Endodermal cell (in vitro differentiated cells): ENCODE measurements around the gene CD93. TPM values are rescaled to one million over a fixed set of nuclear protein-coding genes. Genes with fewer than 3 reads are reported as not detected.

Experiments
- DNase-seq: peaks from one replicate; pipeline ENCODE4 v3.0.0-alpha.2; 2017
- H3K27ac ChIP-seq: 2 replicates; pipeline ENCODE4 v1.5.1; 2013; ENCODE audit warnings: mild to moderate bottlenecking, low read depth, low read length, moderate library complexity
- H3K27me3 ChIP-seq: 2 replicates; pipeline ENCODE4 v1.6.1; 2013; ENCODE audit warnings: mild to moderate bottlenecking, low read length, moderate library complexity; ENCODE audit not compliant: insufficient read depth, control insufficient read depth, poor library complexity, severe bottlenecking
- H3K36me3 ChIP-seq: 2 replicates; pipeline ENCODE4 v1.7.0; 2013; ENCODE audit warnings: mild to moderate bottlenecking, low read length, moderate library complexity; ENCODE audit not compliant: control insufficient read depth, insufficient read depth
- H3K4me1 ChIP-seq: one replicate; pipeline ENCODE4 v1.7.0; 2013; ENCODE audit warnings: low read length; ENCODE audit not compliant: control insufficient read depth, insufficient read depth
- H3K4me3 ChIP-seq: 2 replicates; pipeline ENCODE4 v1.5.1; 2013; ENCODE audit warnings: mild to moderate bottlenecking, low read length, moderate library complexity
- H3K9ac ChIP-seq: 2 replicates; pipeline ENCODE4 v1.6.1; 2013; ENCODE audit warnings: mild to moderate bottlenecking, low read length, moderate library complexity; ENCODE audit not compliant: poor library complexity, severe bottlenecking; ENCODE audit errors: extremely low read depth
- H3K9me3 ChIP-seq: 2 replicates; pipeline ENCODE4 v1.6.1; 2013; ENCODE audit warnings: mild to moderate bottlenecking, low read length, moderate library complexity; ENCODE audit not compliant: control insufficient read depth
- H3K27ac Mint-ChIP-seq: 2 replicates; pipeline ENCODE4 v1.8.0; 2020; ENCODE audit warnings: mixed read lengths
- H3K27me3 Mint-ChIP-seq: 2 replicates; pipeline ENCODE4 v1.8.0; 2021; ENCODE audit warnings: mild to moderate bottlenecking, mixed read lengths; ENCODE audit not compliant: insufficient read depth
- H3K36me3 Mint-ChIP-seq: 2 replicates; pipeline ENCODE4 v1.8.0; 2020; ENCODE audit warnings: low read depth, mixed read lengths
- H3K4me1 Mint-ChIP-seq: 2 replicates; pipeline ENCODE4 v1.8.0; 2020; ENCODE audit warnings: mixed read lengths
- H3K4me3 Mint-ChIP-seq: 2 replicates; pipeline ENCODE4 v1.8.0; 2020; ENCODE audit warnings: mild to moderate bottlenecking, moderate library complexity, mixed read lengths
- H3K9me3 Mint-ChIP-seq: 2 replicates; pipeline ENCODE4 v1.8.0; 2020; ENCODE audit warnings: mild to moderate bottlenecking, mixed read lengths
- CTCF ChIP-seq: fragments of 200-600 bp; sonication (generic); conservative IDR thresholded peaks from 2 replicates; pipeline ENCODE4 v1.5.0; 2021; ENCODE audit warnings: antibody characterized with exemption, mild to moderate bottlenecking
- WGBS, 2 experiments: methylation state at CpG; one replicate each; pipeline versions ENCODE4 v1.1.5 to v1.1.7; 2013; ENCODE audit warnings: missing lambda C conversion rate in 2 of 2, mixed read lengths in 1 of 2; ENCODE audit not compliant: insufficient coverage in 1 of 2, insufficient read length in 1 of 2; 5-methylcytosine and 5-hydroxymethylcytosine counted together
- total RNA-seq, 2 donors: library from RNA; stranded (reverse); fragmentation: NEBNext Ultra II Directional in 1 of 2; extraction: Animal tissue kit (Norgen Biotek cat#: 25700) in 1 of 2; gene quantifications; 2 replicates in 1 of 2; 3 replicates in 1 of 2; pipeline ENCODE4 v1.2.1, GENCODE V29; 2021

The CD93 gene
- total RNA-seq, 2 donors from 2014 or later: 0.04 TPM; not detected in 1

GRCh38 chr20:23129891-23130621 lies 43.9 kb upstream of the CD93 start:
- no peak overlapping the region for H3K4me3 ChIP-seq
- Mint-ChIP-seq H3K27ac (peak overlapping the region; percentile 59), H3K27me3 (peaks cover 2% of the 10 kb centered on the region), H3K4me3 (no peak overlapping the region), H3K9me3 (no peaks in the 10 kb centered on the region), H3K4me1 (peaks cover 10% of the 10 kb centered on the region), H3K36me3 (peaks cover 2% of the 10 kb centered on the region)
- no peak overlapping the region for H3K27ac ChIP-seq
- no peak overlapping the region for H3K9ac ChIP-seq
- H3K27me3 ChIP-seq: no peaks in the 10 kb centered on the region
- H3K4me1 ChIP-seq: peaks cover 4% of the 10 kb centered on the region
- H3K9me3 ChIP-seq: peaks cover 4% of the 10 kb centered on the region
- DNase-seq: no peak
- 75 to 81% methylated on average over 6 to 12 of the region's 12 CpGs for WGBS, 2 experiments
- no peaks in the 10 kb centered on the region for H3K36me3 ChIP-seq
- no peak for TF ChIP-seq CTCF

GRCh38 chr20:23129266-23129665 lies 43.1 kb upstream of the CD93 start:
- Histone ChIP-seq H3K36me3 (no peaks in the 10 kb centered on the region), H3K27ac (no peak overlapping the region), H3K27me3 (no peaks in the 10 kb centered on the region), H3K4me1 (peaks cover 4% of the 10 kb centered on the region), H3K9me3 (peaks cover under 1% of the 10 kb centered on the region), H3K9ac (no peak overlapping the region), H3K4me3 (no peak overlapping the region)
- Mint-ChIP-seq H3K9me3 (no peaks in the 10 kb centered on the region), H3K4me3 (no peak overlapping the region), H3K27ac (no peak overlapping the region), H3K4me1 (peaks cover 10% of the 10 kb centered on the region), H3K27me3 (peaks cover 2% of the 10 kb centered on the region), H3K36me3 (peaks cover 2% of the 10 kb centered on the region)
- no peak for TF ChIP-seq CTCF
- 71 to 85% methylated on average over 1 to 2 of the region's 2 CpGs for WGBS, 2 experiments
- no peak for DNase-seq

- no peaks in the 10 kb centered on the region for H3K9me3 ChIP-seq
- Mint-ChIP-seq H3K4me3 (no peak overlapping the region), H3K27me3 (peaks cover 2% of the 10 kb centered on the region), H3K4me1 (peaks cover 7% of the 10 kb centered on the region), H3K9me3 (no peaks in the 10 kb centered on the region), H3K36me3 (no peaks in the 10 kb centered on the region), H3K27ac (no peak overlapping the region)
- no peaks in the 10 kb centered on the region for H3K27me3 ChIP-seq
- 85 to 88% methylated on average over 13 of the region's 13 CpGs for WGBS, 2 experiments
- H3K9ac ChIP-seq: no peak overlapping the region
- no peak overlapping the region for H3K27ac ChIP-seq
- no peak for TF ChIP-seq CTCF
- DNase-seq: no peak
- H3K4me1 ChIP-seq: peaks cover 4% of the 10 kb centered on the region
- H3K4me3 ChIP-seq: no peak overlapping the region
- H3K36me3 ChIP-seq: no peaks in the 10 kb centered on the region
Observed at GRCh38 chr20:23128461-23129125, 42.5 kb upstream of the CD93 start.
